GM19239 (cell line): ENCODE measurements around the gene PDPR.
"Not testable (repeated sequence)": the region's sequence is repeated elsewhere in the genome, so short reads cannot be mapped to it uniquely, and the experiment has no call there.

Experiments
- DNase-seq: peaks from one replicate; pipeline ENCODE4 v3.0.0; 2011; ENCODE audit warnings: low spot score; ENCODE audit not compliant: insufficient read length
- FAIRE-seq: peaks from 2 replicates; lab custom pipeline; 2011; peaks lifted over from hg19 to GRCh38; lab: Jason Lieb, UNC

Gene PDPR

DNA sequence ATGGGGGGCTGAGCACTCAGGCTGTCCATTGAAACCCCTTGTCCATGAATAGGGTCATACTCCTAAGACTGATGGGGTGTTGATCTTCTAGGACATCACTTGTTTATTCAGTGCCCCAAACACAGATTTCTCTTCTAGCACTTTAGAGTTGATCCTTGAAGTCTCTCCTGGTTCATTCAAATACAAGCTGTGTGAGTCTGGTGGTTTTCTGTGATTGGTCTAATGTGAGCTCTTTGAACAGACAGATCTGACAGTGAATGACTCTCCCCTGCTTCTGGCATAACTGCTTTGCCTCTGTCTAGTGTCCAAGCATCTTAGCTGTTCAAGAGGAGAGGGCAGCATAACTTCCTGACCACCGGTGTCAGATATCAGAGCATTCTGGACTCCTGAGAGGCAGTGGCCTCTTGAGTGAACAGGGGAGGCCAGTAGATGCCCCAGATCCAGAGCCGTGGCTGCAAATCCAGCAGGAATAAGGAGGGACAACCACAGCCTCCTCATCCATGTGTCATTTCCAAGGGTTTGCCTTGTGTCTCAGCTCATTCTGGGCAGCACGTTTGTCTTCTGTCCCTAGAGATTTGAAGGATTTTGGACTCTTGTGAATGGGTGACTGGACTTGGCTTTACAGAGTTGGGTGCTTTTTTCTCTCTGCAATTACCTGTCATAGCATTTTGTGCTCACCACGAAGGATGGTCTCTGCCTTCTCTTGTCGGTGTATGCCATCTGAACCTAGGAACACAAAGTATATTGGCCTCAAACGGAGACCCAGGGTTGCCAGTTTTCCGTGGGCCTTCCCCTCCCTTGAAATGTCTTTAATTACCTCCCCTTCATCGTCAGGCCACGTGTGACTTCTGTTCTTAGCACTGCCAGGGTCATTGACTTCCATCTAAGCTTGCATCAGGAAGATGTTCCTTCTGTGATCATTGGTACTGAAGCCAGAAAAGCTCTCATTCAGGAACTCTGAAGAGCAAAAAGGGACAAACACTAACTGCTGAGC is 45.5 kb downstream of the PDPR start:
- no peak for FAIRE-seq

DNA sequence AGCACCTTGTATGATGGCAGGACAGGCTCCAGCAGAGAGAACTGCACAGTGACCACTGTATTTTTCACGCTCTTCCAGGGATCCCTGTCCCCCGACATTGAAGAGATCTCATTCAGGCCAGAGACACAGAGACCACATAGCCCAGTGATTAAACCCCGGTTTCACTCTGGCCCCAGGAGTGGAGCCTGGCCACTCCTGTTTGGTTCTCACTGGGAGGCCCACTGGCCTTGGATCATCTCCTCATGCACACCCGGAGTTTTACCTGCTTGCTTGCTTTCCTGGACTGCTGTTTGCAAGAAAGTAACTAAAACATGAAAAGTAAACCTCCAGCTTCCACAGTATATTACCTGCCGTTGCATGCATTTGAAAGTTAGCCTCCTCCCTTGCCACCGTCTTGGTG is 46.3 kb downstream of the PDPR start:
- DNase-seq (no peak), FAIRE-seq (no peak)

More for the DNA sequence above, 45.5 kb downstream of the PDPR start:
- DNase-seq: no peak

DNA sequence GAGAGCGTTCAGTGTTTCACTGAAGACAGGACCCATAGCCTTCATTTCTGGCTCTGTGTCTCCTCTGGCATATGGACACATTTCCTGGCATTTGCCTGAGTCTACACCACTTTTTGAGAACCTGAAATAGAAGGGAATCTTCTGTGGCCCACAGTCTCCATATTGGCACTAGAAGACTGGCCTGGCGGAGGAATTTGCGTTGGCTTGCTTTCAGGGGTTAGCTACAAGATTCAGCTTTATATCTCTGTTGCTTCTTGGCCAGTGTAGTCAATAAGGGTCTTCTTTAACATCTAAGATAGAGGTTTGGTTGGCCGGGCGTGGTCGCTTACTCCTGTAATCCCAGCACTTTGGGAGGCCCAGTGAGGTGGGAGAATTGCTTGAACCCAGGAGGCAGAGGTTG is 46.7 kb downstream of the PDPR start:
- no peak for FAIRE-seq
- no peak for DNase-seq

DNA sequence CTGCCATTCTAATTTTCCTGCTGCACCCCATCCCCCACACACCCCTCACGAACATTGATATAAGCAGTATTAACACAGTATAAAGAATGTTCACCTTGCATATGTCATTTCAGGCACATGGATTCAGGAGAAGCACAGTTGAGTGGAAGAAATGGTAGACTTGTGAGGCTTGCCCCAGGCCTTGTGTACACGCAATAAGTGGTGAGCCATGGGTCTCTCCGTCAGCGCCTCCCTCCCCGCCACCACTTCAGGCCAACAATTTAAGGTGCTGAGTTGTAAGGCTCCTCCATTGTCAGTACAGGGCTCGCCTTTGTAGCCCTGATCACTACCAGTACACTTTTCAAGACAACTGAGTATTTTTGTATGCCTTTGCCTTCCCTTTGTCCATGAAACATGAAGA is 47.2 kb downstream of the PDPR start:
- no peak for FAIRE-seq
- DNase-seq: no peak

DNA sequence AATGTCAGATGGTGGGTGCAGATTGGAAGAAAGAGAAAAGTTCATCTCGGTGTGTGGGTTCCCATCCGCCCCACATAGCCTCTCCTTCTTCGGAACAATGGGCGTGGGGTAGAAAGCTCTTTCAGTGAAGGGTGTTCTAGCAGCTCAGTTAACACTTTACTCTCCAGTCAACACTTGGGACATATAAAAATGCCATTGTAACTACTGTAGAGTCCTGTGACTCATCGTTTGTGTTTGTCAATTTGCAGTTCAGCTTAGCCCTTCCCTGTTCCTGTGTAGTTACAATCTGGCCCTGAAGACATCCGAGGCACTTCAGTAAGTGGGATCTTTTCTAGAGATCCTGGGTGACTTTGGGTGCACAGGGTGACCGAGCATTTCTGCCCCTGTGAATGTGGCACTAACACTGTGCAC is 47.9 kb downstream of the PDPR start:
- FAIRE-seq (no peak), DNase-seq (no peak)

DNA sequence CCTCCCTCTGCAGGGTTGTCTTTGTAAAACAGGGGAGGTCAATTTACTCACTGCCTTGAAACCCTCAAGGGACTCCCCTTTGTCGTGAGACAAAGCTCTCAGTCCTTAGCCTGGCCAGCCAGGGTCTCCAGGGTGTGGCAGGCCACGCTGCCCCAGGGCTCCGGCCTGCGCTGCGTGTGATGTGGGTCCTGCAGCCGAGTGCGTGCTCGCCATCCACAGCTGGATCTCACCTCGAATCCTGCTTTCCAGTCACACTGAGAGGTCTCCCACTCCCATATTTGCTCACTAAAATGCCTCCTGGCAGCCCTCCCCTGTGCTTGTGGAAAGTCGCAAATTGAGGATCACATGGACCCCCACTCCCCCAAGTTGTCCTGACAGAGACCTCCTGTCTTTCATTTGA is 49.5 kb downstream of the PDPR start:
- DNase-seq (no peak), FAIRE-seq (no peak)

DNA sequence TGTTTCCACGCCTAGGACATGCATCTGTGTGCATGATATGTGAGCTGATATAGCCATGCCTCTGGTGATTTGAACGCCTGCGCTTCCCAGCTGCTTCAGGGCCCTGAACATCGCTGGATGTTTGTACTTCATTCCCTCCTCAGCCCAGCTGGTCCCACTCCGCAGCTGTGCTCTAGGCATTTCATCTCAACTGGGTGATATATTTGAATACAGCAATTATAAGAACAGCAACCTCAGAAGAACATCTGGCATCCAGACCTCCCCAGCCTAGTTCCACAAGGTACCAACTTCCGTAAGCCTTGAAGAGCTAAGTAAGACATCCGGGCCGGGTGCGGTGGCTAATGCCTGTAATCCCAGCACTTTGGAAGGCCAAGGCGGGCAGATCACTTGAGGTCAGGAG is 52.6 kb downstream of the PDPR start:
- FAIRE-seq: not testable (repeated sequence)

DNA sequence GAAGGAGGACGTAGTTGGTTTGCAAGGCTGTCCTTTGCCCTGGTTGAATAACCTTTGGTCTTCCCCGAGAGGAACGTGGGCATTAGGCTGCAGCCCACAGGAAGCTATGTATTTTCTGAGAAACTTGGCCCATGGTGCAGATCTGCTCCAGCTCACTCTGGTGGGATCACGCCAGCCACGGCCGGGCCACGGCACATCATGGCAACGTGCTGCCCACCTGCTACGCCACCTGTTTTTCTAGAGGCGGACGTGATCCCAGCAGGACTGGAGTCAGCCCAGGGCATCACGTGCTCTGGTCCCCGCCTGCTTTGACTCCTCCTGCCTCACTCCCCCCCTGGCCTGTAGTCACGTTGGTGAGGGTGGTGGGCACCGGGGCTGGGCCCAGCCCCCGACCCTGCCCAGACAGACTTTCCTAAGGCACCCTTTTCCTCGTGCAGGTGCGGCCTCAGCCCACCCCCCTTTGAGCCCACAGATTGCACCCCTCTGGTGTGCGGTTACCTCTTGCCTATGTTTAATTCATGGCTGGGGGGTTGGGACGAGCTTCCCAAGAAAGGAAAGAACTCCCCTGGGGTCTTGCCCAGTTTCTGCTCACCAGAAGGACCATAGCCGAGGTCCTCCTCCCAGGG is 59.2 kb downstream of the PDPR start, which contains the start of gene CLEC18C:
Gene CLEC18C, plus strand, starts transcription at position 576 of the 626 bp plus-strand sequence. CDS start 492 bp downstream, outside the sequence.
- not testable (repeated sequence) for FAIRE-seq, DNase-seq

More for the DNA sequence above, 52.6 kb downstream of the PDPR start:
- not testable (repeated sequence) for DNase-seq

DNA sequence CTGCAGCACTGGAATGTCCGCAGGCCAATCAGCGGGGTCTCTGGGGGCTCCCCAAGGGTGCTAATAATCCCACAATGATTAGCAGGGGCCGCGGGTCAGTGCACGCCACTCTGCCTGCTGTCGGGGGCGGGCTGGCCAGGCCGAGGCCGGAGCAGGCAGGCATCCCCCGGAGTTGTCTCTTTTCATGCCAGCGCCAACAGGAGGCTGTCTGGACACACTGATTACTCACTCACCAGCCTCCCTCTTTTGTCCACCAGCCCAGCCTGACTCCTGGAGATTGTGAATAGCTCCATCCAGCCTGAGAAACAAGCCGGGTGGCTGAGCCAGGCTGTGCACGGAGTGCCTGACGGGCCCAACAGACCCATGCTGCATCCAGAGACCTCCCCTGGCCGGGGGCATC is 59.8 kb downstream of the PDPR start:
- DNase-seq, FAIRE-seq: not testable (repeated sequence)

DNA sequence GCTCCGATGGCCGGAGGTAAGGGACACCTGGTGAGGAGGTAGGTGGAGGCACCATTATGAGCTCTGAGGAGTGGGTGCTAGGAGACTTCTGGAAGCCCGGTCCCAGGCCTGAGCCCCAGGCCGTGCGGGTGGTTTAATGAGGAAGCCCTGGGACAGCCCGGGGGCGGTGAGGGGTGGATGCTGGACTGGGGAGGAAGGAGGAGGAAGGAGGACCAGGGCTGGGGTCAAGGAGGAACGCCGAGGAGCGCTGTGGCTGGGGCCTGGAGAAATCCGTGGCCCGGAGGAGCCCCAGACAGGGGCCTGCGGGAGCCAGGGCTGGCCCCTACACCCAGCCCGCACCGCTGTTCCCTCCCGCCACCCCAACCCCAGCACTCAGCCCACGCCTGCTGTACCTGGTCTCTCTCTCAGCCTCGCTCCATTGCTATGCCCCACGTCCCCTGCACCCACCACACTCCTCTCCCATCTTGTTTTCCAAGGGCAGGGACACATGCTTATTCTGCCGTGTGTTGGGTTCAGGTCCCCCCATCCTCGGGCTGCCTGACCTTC is 60.3 kb downstream of the PDPR start:
- not testable (repeated sequence) for FAIRE-seq, DNase-seq

DNA sequence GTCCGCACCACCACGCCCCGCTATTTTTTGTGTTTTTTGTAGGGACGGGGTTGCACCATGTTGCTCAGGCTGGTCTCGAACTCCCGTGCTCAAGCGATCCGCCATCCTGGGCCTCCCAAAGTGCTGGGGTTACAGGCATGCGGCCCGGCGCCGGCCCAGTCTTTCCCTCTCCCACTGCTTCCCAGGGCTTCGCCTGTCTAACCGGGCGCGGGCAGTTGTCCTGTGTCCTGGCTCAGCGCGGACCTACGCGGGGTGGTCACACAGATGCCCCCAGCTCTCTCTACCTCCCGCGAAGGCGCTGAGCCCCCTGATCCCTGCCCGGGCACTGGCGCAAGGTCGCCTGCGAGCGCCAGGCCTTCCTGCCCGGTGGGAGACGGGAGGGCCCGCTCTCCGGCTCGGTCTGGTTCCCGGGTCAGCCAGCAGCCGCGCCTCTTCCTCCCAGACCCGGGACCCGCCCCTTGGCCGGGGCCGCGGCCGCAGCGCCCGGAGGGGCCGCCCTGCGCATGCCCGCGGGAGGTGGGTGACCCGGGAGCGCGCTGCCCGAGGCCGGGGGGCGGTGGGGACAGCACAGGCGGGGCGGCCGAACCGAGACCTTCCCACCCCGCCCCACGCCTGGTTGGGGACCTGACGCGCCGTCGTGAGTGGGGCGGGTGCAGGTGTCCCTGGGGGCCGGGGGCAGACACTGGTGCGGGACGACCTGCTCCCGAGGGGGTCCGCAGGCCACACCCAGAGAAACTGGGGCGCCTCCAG is 73.9 kb downstream of the PDPR start:
- not testable (repeated sequence) for FAIRE-seq, DNase-seq

DNA sequence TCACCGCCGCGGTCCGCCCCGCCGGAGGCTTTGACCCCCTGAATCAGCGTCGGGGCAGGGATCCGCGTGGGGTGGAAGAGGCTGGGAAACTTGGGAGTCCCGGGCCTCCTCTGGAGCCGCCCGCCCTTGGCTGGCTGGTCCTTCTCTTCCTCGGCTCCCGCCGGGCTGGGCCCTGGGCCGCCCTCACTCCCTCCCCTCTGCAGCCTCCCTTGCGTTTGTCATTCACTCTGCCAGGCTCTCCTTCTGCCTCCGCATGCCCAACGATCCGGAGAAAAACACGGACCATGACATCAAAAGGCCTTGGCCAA is 74.4 kb downstream of the PDPR start:
- DNase-seq, FAIRE-seq: not testable (repeated sequence)

DNA sequence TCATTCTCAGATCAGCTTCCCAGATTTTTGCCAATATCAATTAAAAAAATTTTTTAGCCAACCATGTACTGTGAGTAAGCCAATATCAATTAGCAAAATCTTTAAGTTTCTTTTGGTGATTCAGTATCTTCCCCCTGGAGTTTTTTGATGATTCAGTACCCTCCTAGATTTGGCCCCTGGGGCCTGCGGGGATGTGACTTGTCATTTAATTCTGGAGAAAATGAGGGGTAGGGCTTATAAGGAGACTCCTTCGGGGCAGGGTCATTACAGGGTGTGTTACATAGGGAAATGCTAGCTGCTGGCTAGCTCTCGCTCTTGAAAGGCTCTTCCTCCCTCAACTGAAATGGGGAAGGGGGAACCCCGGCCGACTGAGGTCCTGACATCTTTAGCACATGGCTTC is 76.4 kb downstream of the PDPR start:
- not testable (repeated sequence) for FAIRE-seq, DNase-seq

DNA sequence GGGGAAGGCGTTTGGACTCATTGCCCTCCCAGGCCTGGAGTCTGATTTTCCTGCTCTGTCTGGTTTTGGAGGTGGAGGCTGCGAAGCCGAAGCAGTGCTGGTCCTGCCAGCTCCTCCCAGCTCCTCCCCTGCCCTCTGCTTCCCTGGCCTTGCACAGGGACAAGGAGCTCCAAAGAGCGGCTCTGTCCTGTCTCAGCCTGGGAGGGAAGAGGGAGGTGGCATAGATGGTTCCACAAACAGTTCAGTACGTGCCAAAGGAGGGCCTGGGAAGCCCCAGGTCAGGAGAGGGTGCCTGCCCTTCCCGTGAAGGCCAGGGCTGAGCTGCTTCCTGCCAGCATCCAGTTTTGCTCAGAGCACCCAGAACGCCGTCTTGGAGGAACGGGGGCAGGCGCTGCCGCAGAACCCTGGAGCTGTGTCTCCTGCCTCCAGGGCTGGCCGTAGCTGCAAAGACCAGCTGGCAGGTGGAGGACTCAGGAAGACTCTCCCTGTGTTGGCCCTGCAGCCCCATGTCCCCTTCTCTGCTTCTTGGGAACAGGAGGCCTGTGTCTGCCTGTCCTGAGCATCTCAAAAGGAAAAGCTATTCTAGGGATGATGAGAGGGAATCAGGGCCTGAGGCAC is 82.7 kb downstream of the PDPR start:
- not testable (repeated sequence) for FAIRE-seq, DNase-seq

DNA sequence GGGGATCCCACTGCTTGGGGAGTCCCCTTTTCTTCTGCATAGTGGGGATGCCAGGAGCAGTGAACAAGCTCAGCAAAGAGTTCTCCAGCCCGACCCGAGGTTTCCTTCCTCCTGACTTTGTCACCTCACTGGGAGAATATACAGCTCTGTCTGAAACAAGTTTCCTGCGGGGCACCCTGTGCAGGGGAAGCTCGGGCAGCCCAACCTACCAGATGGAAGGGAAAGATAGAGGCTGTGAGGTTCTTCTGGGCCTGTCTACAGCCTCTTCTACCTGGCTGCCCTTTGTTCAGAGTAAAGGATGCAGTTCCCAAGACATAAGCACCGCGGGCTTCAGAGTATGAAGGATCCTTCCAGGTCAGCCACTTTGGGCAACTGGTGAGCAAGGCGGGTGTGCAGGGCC is 83.5 kb downstream of the PDPR start:
- not testable (repeated sequence) for DNase-seq, FAIRE-seq

DNA sequence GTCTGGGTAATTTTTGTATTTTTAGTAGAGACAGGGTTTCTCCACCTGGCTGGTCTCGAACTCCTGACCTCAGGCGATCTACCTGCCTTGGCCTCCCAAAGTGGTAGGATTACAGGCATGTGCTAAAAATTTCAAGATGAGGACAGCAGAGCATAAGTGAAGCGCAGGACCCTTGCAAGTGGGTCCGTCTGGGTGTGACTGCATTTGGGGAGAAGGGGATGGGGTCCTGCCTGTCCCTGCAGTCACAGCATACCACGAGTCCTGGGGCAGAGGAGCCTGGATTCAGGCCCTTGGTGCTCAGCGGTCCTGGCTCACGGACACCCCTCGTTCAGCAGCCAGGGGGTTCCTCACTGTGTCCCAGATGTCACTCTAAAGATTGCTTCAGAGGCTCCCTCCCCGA is 84.1 kb downstream of the PDPR start:
- DNase-seq, FAIRE-seq: not testable (repeated sequence)

DNA sequence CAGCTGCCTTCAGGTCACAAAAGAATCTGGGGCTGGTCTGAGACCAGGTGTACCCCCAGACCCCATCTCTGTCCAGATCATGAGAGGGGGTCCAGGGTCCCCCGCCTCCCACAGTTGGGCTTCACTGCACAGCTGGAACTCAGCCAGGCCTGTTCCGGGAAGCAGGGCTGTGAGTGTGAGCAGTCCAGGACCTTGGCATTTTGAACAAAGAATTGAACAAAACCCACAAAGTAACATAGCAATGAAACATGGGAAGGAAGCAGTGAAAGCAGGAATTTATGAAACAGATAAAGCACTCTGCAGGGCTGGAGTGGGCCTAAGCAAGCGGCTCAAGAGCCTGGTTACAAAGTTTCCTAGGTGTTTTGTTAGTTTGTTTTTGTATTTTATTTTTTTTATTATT is 84.5 kb downstream of the PDPR start:
- not testable (repeated sequence) for FAIRE-seq, DNase-seq

DNA sequence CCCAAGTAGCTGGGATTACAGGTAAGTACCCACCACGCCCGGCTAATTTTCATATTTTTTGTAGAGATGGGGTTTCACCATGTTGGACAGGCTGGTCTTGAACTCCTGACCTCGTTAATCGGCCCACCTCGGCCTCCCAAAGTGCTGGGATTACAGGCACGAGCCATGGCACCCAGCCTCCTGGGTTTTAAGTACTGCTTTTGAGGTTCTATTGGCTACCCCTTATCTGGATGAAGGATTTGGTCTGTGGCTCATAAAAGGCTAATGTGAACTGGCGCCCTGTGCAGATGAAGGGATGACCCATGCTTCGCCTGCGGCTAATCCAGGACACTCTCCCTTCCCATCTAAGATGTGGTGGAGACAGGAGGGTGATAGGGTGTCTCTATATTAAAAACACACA is 85.0 kb downstream of the PDPR start:
- FAIRE-seq, DNase-seq: not testable (repeated sequence)

DNA sequence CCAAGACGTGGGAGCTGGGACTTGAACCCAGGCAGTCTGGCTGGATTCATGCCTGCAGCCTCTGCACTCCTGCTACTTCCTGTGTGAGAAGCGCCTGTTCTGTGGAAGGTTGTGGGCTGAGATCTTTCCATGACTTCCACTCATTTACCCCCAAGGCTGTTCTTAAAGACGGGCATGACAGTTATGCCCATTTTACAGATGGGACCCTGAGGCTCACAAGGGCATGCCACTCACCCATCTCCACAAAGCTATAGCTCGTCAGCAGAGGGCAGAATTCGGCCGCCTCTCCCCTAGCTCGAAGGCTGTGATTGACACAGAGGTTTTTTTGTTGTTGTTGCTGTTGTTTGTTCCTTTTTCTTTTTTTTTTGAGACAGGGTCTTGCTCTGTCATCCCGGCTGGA is 85.9 kb downstream of the PDPR start:
- not testable (repeated sequence) for DNase-seq, FAIRE-seq

DNA sequence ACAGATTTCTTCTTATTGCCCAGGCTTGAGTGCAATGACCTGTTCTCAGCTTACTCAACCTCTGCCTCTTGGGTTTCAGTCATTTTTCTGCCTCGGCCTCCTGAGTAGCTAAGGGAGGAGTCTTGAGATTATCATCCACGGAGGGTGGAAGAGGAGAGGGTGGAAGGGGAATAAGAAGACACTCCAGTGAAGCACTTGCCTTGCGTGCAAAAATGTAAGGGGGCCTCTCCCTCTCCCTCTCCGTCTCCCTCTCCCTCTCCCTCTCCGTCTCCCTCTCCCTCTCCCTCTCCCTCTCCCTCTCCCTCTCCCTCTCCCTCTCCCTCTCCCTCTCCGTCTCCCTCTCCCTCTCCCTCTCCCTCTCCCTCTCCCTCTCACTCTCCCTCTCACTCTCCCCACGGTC is 89.4 kb downstream of the PDPR start:
- not testable (repeated sequence) for DNase-seq, FAIRE-seq
